Dedifferentiated amniotic fluid mesenchymal stem cell (primary cell): ENCODE results near the gene RMND5A.

ENCODE experiments used
- DNase-seq: peaks from one replicate; pipeline ENCODE4 v3.0.0-alpha.2; 2016; ENCODE audit errors: extremely low spot score

The RMND5A gene

GRCh38 chr2:86791573-86791972 is 71.5 kb downstream of the RMND5A start:
- no peak for DNase-seq

GRCh38 chr2:86793752-86794151 is 73.7 kb downstream of the RMND5A start:
- DNase-seq, result no peak

GRCh38 chr2:86794861-86795260 is 74.8 kb downstream of the RMND5A start:
- no peak for DNase-seq

- no peak for DNase-seq
Measured at GRCh38 chr2:86800856-86801567, 80.9 kb downstream of the RMND5A start.

GRCh38 chr2:86806059-86806857 is 86.2 kb downstream of the RMND5A start:
- no peak for DNase-seq

GRCh38 chr2:86807133-86807467 is 87.0 kb downstream of the RMND5A start:
- DNase-seq, result no peak

GRCh38 chr2:86807468-86808275 is 87.6 kb downstream of the RMND5A start:
- DNase-seq, result no peak

- peak; percentile 49 for DNase-seq
Measured at GRCh38 chr2:86808315-86809161, 88.4 kb downstream of the RMND5A start.

- DNase-seq, result no peak
Measured at GRCh38 chr2:86809481-86810121, 89.5 kb downstream of the RMND5A start.

GRCh38 chr2:86815611-86816010 is 95.5 kb downstream of the RMND5A start:
- no peak for DNase-seq

GRCh38 chr2:86818114-86818801 is 98.2 kb downstream of the RMND5A start:
- no peak for DNase-seq

- DNase-seq, result no peak
Measured at GRCh38 chr2:86818957-86819356, 98.9 kb downstream of the RMND5A start.

- DNase-seq, result no peak
Measured at GRCh38 chr2:86821306-86821705, 101.2 kb downstream of the RMND5A start.

- no peak for DNase-seq
Measured at GRCh38 chr2:86821842-86822241, 101.8 kb downstream of the RMND5A start.

GRCh38 chr2:86822668-86823345 is 102.7 kb downstream of the RMND5A start:
- no peak for DNase-seq

- DNase-seq, result no peak
Measured at GRCh38 chr2:86825036-86825692, 105.1 kb downstream of the RMND5A start.

- no peak for DNase-seq
Measured at GRCh38 chr2:86825693-86826381, 105.7 kb downstream of the RMND5A start.

- no peak for DNase-seq
Measured at GRCh38 chr2:86826951-86827350, 106.9 kb downstream of the RMND5A start.
